ENCODE measurements around the gene STIM1.

Gene STIM1

DNA sequence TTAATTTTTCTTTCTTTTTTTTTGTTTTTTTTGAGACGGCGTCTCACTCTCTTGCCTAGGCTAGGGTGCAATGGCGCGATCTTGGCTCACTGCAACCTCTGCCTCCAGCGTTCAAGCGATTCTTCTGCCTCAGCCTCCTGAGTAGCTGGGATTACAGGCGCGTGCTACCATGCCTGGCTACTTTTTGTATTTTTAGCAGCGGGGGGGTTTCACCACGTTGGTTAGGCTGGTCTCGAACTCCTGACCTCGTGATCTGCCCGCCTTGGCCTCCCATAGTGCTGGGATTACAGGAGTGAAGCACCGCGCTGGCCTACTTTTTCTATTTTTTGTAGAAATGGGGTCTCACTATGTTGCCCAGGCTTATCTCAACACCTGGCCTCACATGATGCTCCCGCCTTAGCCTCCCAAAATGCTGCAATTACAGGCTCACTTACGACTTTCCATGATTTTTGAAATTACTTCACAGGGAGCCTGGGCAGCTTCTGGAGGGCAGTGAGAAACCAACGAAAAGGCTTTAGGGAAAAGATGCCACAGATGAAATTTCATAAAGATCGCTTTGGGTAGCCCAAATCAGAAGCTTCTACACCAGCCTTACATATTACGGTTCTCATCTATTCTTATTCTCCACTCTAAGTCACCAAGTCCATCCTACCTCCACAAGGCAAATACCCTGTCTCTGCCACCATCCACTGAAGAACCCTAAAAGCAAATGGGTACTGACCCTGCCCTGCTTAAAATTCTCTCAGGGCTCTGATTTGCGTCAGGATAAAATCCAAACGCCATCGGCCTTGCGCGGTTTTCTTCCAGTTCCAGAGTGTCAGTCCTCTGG, 238.3 kb downstream of the STIM1 start:
- H3K4me3 ChIP-seq (ENCODE audit: low read depth, low read length): peak overlapping the region; percentile 93
- DNase-seq (ENCODE audit: low read depth): no peak
- TF ChIP-seq, protein P1, sequence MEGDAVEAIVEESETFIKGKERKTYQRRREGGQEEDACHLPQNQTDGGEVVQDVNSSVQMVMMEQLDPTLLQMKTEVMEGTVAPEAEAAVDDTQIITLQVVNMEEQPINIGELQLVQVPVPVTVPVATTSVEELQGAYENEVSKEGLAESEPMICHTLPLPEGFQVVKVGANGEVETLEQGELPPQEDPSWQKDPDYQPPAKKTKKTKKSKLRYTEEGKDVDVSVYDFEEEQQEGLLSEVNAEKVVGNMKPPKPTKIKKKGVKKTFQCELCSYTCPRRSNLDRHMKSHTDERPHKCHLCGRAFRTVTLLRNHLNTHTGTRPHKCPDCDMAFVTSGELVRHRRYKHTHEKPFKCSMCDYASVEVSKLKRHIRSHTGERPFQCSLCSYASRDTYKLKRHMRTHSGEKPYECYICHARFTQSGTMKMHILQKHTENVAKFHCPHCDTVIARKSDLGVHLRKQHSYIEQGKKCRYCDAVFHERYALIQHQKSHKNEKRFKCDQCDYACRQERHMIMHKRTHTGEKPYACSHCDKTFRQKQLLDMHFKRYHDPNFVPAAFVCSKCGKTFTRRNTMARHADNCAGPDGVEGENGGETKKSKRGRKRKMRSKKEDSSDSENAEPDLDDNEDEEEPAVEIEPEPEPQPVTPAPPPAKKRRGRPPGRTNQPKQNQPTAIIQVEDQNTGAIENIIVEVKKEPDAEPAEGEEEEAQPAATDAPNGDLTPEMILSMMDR (conservative IDR thresholded peaks at IDR 0.05; ENCODE audit: low read depth, low read length): no peak

DNA sequence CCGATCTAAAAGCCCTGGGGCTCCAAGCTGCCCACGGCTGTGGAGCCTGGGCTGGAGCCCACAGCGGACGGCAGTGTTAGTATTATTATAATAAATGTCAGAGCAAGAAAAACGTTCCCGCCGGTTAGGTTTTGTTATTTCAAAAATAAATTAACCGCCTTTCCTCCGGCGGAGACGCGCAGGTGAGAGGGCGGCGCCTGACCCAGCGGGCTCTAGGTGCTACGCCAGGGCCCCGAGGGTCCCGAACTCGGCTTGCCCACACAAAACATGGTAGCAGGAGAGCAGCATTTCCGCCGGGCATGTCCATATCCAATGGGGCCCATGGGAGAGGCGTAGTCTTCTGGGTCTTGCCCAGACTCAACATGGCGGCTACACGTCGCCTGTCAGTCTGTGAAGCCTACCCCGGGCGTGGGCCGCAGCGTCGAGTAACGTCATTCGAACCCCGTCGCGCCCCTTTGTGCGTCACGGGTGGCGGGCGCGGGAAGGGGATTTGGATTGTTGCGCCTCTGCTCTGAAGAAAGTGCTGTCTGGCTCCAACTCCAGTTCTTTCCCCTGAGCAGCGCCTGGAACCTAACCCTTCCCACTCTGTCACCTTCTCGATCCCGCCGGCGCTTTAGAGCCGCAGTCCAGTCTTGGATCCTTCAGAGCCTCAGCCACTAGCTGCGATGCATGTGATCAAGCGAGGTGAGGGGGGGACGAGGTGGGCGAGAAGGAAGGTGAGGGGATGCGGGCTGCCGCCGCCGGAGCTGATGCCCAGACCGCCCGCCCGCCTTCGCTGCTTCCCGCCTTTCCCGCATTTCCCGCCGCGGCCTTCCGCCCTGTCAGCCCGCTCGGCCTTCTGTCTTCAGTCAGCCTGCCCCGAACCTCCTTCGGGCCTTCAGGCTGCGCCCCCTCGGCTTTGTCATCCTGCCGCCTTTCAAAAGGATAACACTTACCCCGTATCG, 239.2 kb downstream of the STIM1 start, which contains the start of gene RRM1:
Gene RRM1, plus strand, starts transcription at position 452 of the 944 bp plus-strand sequence. Its CDS starts 214 bp downstream, at position 666.
- peak within 1 kb of the TSS; percentile 93 for H3K4me3 ChIP-seq (ENCODE audit: low read depth, low read length)
- DNase-seq (ENCODE audit: low read depth): peak; percentile 97
- TF ChIP-seq, protein P1 (conservative IDR thresholded peaks at IDR 0.05; ENCODE audit: low read depth, low read length): no peak

DNA sequence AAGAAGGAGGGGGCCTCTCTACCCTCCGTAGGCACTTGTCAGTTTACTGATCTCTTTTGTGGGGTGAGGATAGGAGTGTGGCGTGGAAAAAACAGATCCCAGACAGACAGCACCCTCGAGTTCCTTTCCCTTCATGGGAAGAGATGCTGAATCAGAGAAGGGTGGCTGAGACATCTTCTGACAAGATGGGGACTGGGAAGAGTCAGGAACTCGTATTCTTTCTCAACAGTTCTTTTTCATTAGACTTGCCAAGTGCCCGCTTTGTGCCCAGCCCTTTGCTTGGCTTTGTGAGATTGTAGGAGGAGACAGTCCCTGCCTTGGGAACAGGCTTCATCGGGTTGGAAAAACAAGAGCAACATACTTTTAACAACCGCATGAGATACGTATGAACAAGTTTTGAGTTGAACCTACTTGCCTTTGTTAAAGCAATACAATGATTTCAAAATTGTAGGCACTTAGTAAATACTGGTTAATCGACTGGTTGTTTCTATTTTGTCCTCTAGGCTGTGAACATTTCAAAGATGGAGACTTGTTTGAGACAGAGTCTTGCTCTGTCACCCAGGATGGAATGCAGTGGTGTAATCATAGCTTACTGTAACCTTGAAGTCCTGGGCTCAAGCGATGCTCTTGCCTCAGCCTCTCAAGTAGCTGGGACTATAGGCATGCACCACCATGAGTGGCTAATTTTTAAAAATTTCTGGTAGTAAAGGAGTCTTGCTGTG, 240.2 kb downstream of the STIM1 start:
- DNase-seq (ENCODE audit: low read depth): peak; percentile 73
- TF ChIP-seq, protein P1 (conservative IDR thresholded peaks at IDR 0.05; ENCODE audit: low read depth, low read length): no peak
- peak overlapping the region; percentile 93 for H3K4me3 ChIP-seq (ENCODE audit: low read depth, low read length)

DNA sequence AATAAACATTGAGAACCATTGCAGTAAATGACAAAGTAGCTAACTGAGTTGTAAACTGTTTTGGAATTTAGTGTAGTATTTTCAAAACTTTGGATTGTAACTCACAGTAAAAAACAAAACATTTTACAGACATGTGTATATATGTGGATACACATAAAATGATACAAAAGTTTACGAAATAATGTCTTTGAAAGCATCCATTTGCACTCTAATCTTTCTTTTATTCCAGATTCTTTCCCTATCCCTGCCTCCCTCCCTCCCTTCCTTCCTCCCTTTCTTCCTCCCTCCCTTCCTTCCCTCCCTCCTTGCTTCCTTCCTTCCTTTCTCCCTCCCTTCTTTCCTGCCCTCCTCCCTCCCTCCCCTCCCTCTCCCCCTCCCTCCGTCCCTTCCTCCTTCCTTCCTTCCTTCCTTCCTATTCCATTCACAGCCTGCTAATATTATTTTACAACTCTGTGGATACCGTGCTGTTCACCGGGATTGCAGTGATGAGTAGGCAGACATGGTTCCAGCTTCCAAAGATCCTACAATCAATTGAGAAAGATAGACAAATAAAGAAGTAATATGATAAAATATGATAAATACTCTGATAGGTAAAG, 242.7 kb downstream of the STIM1 start:
- TF ChIP-seq, protein P1 (conservative IDR thresholded peaks at IDR 0.05; ENCODE audit: low read depth, low read length): no peak
- no peak for DNase-seq (ENCODE audit: low read depth)
- no peak overlapping the region for H3K4me3 ChIP-seq (ENCODE audit: low read depth, low read length)

DNA sequence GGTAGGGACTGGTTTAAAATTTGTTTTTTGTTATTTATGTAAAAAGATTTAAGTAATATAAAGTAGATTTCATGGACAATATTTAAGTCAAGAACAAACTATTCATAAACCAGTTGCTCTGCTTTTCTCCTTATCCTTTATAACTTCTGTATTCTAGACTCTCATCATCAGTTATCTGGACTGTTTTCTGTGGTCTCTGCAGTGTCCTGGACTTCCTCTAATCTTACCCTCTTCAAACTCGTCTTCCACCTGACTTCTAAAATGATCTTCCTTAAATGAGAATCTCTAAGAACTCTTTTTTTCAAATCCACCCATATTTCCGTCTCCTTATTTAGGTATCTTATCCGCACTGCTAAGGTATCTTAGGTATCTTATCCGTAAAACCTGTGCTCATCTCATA, 247.2 kb downstream of the STIM1 start:
- H3K4me3 ChIP-seq (ENCODE audit: low read depth, low read length): no peak overlapping the region
- no peak for DNase-seq (ENCODE audit: low read depth)
- TF ChIP-seq, protein P1 (conservative IDR thresholded peaks at IDR 0.05; ENCODE audit: low read depth, low read length): no peak

DNA sequence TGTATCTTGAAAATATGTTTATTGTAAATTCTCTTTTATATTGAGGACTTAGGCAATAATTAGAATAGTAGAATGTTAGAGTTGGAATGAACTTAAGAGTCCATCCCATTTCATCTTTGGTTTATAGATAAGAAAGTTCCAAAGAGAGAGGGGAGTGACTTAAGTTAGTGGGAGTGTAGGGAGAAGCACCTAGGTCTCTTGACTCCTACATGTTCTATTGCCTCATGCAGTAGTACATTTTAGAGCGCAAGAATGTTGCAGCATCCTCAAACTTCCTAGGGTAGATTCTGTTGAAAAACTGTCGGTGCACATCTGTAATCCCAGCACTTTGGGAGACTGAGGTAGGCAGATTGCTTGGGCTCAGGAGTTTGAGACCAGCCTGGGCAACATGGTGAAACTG, 247.8 kb downstream of the STIM1 start:
- TF ChIP-seq, protein P1 (conservative IDR thresholded peaks at IDR 0.05; ENCODE audit: low read depth, low read length): no peak
- DNase-seq (ENCODE audit: low read depth): no peak
- H3K4me3 ChIP-seq (ENCODE audit: low read depth, low read length): no peak overlapping the region
